Right lobe of liver (tissue), 6 donors: ENCODE results near the gene CTIF. TPM values are rescaled to one million over a fixed set of nuclear protein-coding genes. Genes with fewer than 3 reads are reported as not detected.
A peak's percentile ranks its signal among the peaks of the same experiment; 100 is the strongest.

ENCODE experiments used
- ATAC-seq, 4 donors: fragments of 200-7000 bp; cut with Tn5 transposase; one replicate each; pipeline ENCODE4 v1.9.1; 2020; ENCODE audit warnings: mild to moderate bottlenecking in 4 of 4, moderate library complexity in 4 of 4
- DNase-seq, 3 donors: peaks; one replicate each; pipeline ENCODE4 v3.0.0-alpha.2; 2020
- H3K27ac ChIP-seq, 3 donors: fragments of 200-600 bp; one replicate each; pipeline ENCODE4 v1.8.0; 2022
- H3K27me3 ChIP-seq, 2 donors: fragments of 200-600 bp; one replicate each; pipeline ENCODE4 v1.8.0; 2022
- H3K36me3 ChIP-seq, 4 donors: fragments of 200-600 bp; sonication (generic) in 1 of 4; one replicate each; pipeline versions ENCODE4 v1.5.1 to v1.8.0; 2017 to 2022; ENCODE audit warnings: control low read depth in 1 of 4
- H3K4me1 ChIP-seq, 4 donors: fragments of 200-600 bp; sonication (generic) in 1 of 4; one replicate each; pipeline versions ENCODE4 v1.5.1 to v1.8.0; 2017 to 2022; ENCODE audit warnings: control low read depth in 1 of 4
- H3K4me3 ChIP-seq, 3 donors: fragments of 200-600 bp; one replicate each; pipeline ENCODE4 v1.8.0; 2022
- H3K9me3 ChIP-seq, 4 donors: fragments of 200-600 bp; sonication (generic) in 1 of 4; one replicate each; pipeline versions ENCODE4 v1.5.1 to v1.8.0; 2017 to 2022; ENCODE audit warnings: control low read depth in 1 of 4
- POLR2A ChIP-seq: fragments of 450-650 bp; IDR thresholded peaks from one replicate; pipeline ENCODE4 v1.6.1; 2017; ENCODE audit warnings: antibody characterized with exemption, mild to moderate bottlenecking
- whole genome bisulfite sequencing: methylation state at CpG from one replicate; pipeline ENCODE4 v1.1.6; 2018; ENCODE audit warnings: low coverage, low lambda C conversion rate; ENCODE audit not compliant: insufficient coverage; ENCODE audit errors: missing lambda C conversion rate; 5-methylcytosine and 5-hydroxymethylcytosine counted together
- intact Hi-C, 2 donors: fragments of 100-400 bp; cut with DNase I; formaldehyde crosslinking; loops; one replicate each; pipeline versions ENCODE4 v1.11.2 to v1.14.1; 2022
- total RNA-seq, 6 experiments: library from RNA; depleted of rRNA in 2 of 6; stranded (reverse); fragments of >200 nt in 2 of 6; fragmentation: NEBNext Ultra II Directional in 3 of 6; extraction: Animal tissue kit (Norgen Biotek cat#: 25700) in 3 of 6; gene quantifications; one replicate each; pipeline versions ENCODE4 v1.1.0 to v1.2.4, GENCODE V29; 2016 to 2023
- TF ChIP-seq, protein P1 (sequence below), 4 donors: fragments of 200-600 bp in 3 of 4; fragments of 450-650 bp in 1 of 4; IDR thresholded peaks; one replicate each; pipeline versions ENCODE4 v1.5.1 to v1.8.0; 2016 to 2022; ENCODE audit warnings: antibody characterized with exemption in 4 of 4, mild to moderate bottlenecking in 2 of 4
- donor health status: DM: no; HTN: yes; CAD: no.
- donor health status: DM: no; HTN: no; CAD: no.
- donor health status: DM: no; HTN: no; CAD: no.
- donor health status: DM: no; HTN: yes; CAD: no.
- donor health status: DM: no; HTN: yes; CAD: no.

The CTIF gene
- total RNA-seq, 6 experiments from 2014 or later: 29.0 to 60.6 (median 43.1) TPM

DNA sequence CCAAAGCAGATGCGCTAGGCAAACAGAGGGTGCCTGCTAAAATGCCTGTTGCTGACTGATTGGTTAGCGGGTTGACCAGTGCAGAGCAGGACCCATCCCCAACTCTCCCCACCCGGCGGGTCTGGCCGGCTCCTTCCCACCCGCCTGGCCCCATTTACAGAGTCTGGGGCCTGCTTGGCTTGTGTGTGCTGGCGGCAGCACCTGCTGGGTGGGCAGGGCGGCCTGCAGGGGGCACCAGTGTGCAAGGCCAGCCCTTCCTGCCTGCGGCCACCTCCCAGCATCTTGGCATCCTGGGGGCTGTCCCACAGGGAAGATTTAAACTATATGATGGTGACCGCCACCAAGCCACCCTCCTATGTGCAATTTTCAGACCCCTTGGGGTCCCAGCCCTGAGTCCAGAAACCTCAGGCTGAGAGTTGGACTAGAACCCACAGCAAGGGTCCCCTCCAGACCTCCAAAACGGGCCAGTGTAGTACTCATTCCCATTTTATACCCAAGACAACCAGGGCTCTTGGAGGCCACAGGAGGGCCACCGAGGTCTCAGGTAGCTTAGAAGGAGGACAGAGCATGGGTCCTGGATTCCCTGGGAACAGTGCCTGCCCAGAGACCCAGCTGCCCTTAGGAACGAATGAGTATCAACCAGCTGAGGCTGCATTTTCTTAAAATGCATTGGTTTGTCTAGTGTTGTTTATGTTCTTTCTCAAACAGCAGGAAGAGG is 238.4 kb downstream of the CTIF start:
- TF ChIP-seq, protein P1, sequence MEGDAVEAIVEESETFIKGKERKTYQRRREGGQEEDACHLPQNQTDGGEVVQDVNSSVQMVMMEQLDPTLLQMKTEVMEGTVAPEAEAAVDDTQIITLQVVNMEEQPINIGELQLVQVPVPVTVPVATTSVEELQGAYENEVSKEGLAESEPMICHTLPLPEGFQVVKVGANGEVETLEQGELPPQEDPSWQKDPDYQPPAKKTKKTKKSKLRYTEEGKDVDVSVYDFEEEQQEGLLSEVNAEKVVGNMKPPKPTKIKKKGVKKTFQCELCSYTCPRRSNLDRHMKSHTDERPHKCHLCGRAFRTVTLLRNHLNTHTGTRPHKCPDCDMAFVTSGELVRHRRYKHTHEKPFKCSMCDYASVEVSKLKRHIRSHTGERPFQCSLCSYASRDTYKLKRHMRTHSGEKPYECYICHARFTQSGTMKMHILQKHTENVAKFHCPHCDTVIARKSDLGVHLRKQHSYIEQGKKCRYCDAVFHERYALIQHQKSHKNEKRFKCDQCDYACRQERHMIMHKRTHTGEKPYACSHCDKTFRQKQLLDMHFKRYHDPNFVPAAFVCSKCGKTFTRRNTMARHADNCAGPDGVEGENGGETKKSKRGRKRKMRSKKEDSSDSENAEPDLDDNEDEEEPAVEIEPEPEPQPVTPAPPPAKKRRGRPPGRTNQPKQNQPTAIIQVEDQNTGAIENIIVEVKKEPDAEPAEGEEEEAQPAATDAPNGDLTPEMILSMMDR (IDR thresholded peaks at IDR 0.05): peak; percentile 68 to 88 (median 78)
- TF ChIP-seq POLR2A: no peak
- Histone ChIP-seq H3K4me1 (peaks cover 0 to 69% (median 20%) of the 10 kb centered on the region in 4 donors), H3K9me3 (no peaks in the 10 kb centered on the region), H3K36me3 (no peaks in the 10 kb centered on the region), H3K27ac (peak overlapping the region; percentile 27 to 34 (median 31)), H3K27me3 (no peaks in the 10 kb centered on the region), H3K4me3 (no peak overlapping the region)
- ATAC-seq (peak in 3 of 4 donors; percentile 6 to 15 (median 11)), DNase-seq (peak; percentile 61 to 71 (median 69))
- intact Hi-C loops: no loop called here
- WGBS: 54% methylated on average over 5 of the region's 13 CpGs

GRCh38 chr18:48777744-48778116 is 238.9 kb downstream of the CTIF start:
- DNase-seq (peak in 1 of 3 donors; percentile 39), ATAC-seq (no peak)
- no peak overlapping the region for H3K4me3 ChIP-seq
- peaks cover 0 to 74% (median 23%) of the 10 kb centered on the region in 4 donors for H3K4me1 ChIP-seq
- intact Hi-C loops: no loop called here
- H3K36me3 ChIP-seq: no peaks in the 10 kb centered on the region
- TF ChIP-seq POLR2A: no peak
- TF ChIP-seq, protein P1 (IDR thresholded peaks at IDR 0.05): peak in 1 of 4 donors; percentile 23
- 48% methylated on average over 4 of the region's 8 CpGs for WGBS
- peak overlapping the region; percentile 27 to 34 (median 31) for H3K27ac ChIP-seq
- H3K9me3 ChIP-seq: no peaks in the 10 kb centered on the region
- no peaks in the 10 kb centered on the region for H3K27me3 ChIP-seq

GRCh38 chr18:48778344-48779011 is 239.6 kb downstream of the CTIF start:
- Histone ChIP-seq H3K27ac (peak overlapping the region; percentile 22 to 31 (median 24)), H3K4me3 (no peak overlapping the region), H3K4me1 (peaks cover 0 to 82% (median 26%) of the 10 kb centered on the region in 4 donors), H3K9me3 (no peaks in the 10 kb centered on the region), H3K27me3 (no peaks in the 10 kb centered on the region), H3K36me3 (no peaks in the 10 kb centered on the region)
- WGBS: 69% methylated on average over 3 of the region's 13 CpGs
- intact Hi-C loops: no loop called here
- no peak for ATAC-seq
- TF ChIP-seq POLR2A: no peak
- TF ChIP-seq, protein P1 (IDR thresholded peaks at IDR 0.05): no peak
- no peak for DNase-seq

- TF ChIP-seq, protein P1 (IDR thresholded peaks at IDR 0.05): no peak
- no peak for TF ChIP-seq POLR2A
- intact Hi-C loops: no loop called here
- DNase-seq (no peak), ATAC-seq (no peak)
- peaks cover 0 to 2% (median 0%) of the 10 kb centered on the region in 4 donors for H3K36me3 ChIP-seq
- 65% methylated on average over 2 of the region's 7 CpGs for WGBS
- H3K4me3 ChIP-seq: no peak overlapping the region
- H3K27me3 ChIP-seq: no peaks in the 10 kb centered on the region
- H3K9me3 ChIP-seq: no peaks in the 10 kb centered on the region
- peaks cover 0 to 83% (median 26%) of the 10 kb centered on the region in 4 donors for H3K4me1 ChIP-seq
- peak overlapping the region; percentile 24 to 94 (median 90) for H3K27ac ChIP-seq
Observed at GRCh38 chr18:48779462-48779861, 240.6 kb downstream of the CTIF start.
